HepG2 (cell line): ENCODE data around the gene ZNF574. TPM values are rescaled to one million over a fixed set of nuclear protein-coding genes. Genes with fewer than 3 reads are reported as not detected.

Source experiments
- ATAC-seq: fragments of 200-7000 bp; cut with Tn5 transposase; 3 replicates; pipeline ENCODE4 v1.9.1; 2020; ENCODE audit warnings: mild to moderate bottlenecking, moderate library complexity
- BruUV-seq: library from RNA; stranded (reverse); fragments of 400-500 nt; replicated peaks from 2 replicates; lab custom pipeline; 2021; lab: Mats Ljungman, UMichigan
- CTCF ChIA-PET: fragments of 300-600 bp; formaldehyde crosslinking; extraction: SDS; loops from one replicate; lab custom pipeline; 2021; ENCODE audit warnings: low total read pairs, inconsistent platforms, low intra/inter-chr PET ratio; lab: Yijun Ruan, JAX
- POLR2A ChIA-PET: fragments of 350-600 bp; sonication (Branson Sonifier 250); formaldehyde crosslinking; loops from one replicate; lab custom pipeline; 2020; ENCODE audit warnings: antibody characterized with exemption, inconsistent platforms; lab: Yijun Ruan, JAX
- DNase-seq: peaks from one replicate; pipeline ENCODE4 v3.0.0-alpha.2; 2015; ENCODE audit warnings: low spot score
- FAIRE-seq: peaks from 3 replicates; lab custom pipeline; 2011; peaks lifted over from hg19 to GRCh38; lab: Jason Lieb, UNC
- H2AFZ ChIP-seq: one replicate; pipeline ENCODE4 v1.6.1; 2011; ENCODE audit warnings: low read length, inconsistent platforms
- H3K27ac ChIP-seq: fragments of 300-600 bp; 3 replicates; pipeline ENCODE4 v1.8.0; 2011; ENCODE audit warnings: mixed run types, mild to moderate bottlenecking, mixed read lengths, low read length, inconsistent platforms; ENCODE audit not compliant: insufficient read depth; ENCODE audit errors: extremely low read length
- H3K27me3 ChIP-seq, 2 experiments: fragments of 200-600 bp in 1 of 2; 2 replicates in 1 of 2; 3 replicates in 1 of 2; pipeline versions ENCODE4 v1.6.0 to v1.8.0; 2011; ENCODE audit warnings: low read length in 2 of 2, mild to moderate bottlenecking in 2 of 2, moderate library complexity in 2 of 2, inconsistent platforms in 1 of 2; ENCODE audit not compliant: insufficient read depth in 2 of 2, control insufficient read depth in 1 of 2
- H3K36me3 ChIP-seq, 2 experiments: fragments of 200-600 bp in 1 of 2; replicated peaks in 1 of 2; 2 replicates in 1 of 2; 3 replicates in 1 of 2; pipeline versions ENCODE4 v1.5.1 to v1.8.0; 2011; ENCODE audit warnings: low read length in 2 of 2, inconsistent platforms in 1 of 2; ENCODE audit not compliant: insufficient read depth in 2 of 2, control insufficient read depth in 1 of 2
- H3K4me1 ChIP-seq: 2 replicates; pipeline ENCODE4 v1.5.1; 2012; ENCODE audit warnings: low read length, inconsistent platforms; ENCODE audit not compliant: insufficient read depth
- H3K4me2 ChIP-seq: 2 replicates; pipeline ENCODE4 v1.6.0; 2011; ENCODE audit warnings: low read depth, low read length, inconsistent platforms
- H3K4me3 ChIP-seq, 3 experiments: fragments of 200-600 bp in 1 of 3; sonication (generic), shearing (Covaris generic) in 1 of 3; replicated peaks in 1 of 3; 2 replicates each; pipeline ENCODE4 v1.5.1; 2011 to 2016; ENCODE audit warnings: low read length in 3 of 3, inconsistent platforms in 2 of 3, low read depth in 2 of 3, mild to moderate bottlenecking in 2 of 3, control low read depth in 1 of 3, mixed read lengths in 1 of 3; ENCODE audit not compliant: insufficient read depth in 1 of 3
- H3K79me2 ChIP-seq: one replicate; pipeline ENCODE4 v1.6.1; 2011; ENCODE audit warnings: low read length, inconsistent platforms; ENCODE audit not compliant: insufficient read depth
- H3K9ac ChIP-seq: 2 replicates; pipeline ENCODE4 v1.6.0; 2011; ENCODE audit warnings: mild to moderate bottlenecking, low read depth, low read length, inconsistent platforms; ENCODE audit not compliant: insufficient read depth
- H3K9me3 ChIP-seq: 2 replicates; pipeline ENCODE4 v1.5.1; 2012; ENCODE audit warnings: mild to moderate bottlenecking, low read length
- H4K20me1 ChIP-seq: 2 replicates; pipeline ENCODE4 v1.6.0; 2011; ENCODE audit warnings: inconsistent platforms, mild to moderate bottlenecking, low read length, moderate library complexity; ENCODE audit not compliant: insufficient read depth
- ATF7-NPFF ChIP-seq: sonication (generic); formaldehyde crosslinking; IDR thresholded peaks from 2 replicates; pipeline ENCODE4 v1.8.1; 2023; ENCODE audit warnings: mild to moderate bottlenecking, low read depth, missing genetic modification reagents, moderate library complexity
- HNRNPK ChIP-seq: fragments of 200-400 bp; formaldehyde crosslinking; IDR thresholded peaks from 2 replicates; pipeline ENCODE4 v1.6.1; 2018; ENCODE audit warnings: low read length, low read depth, moderate library complexity, mild to moderate bottlenecking; ENCODE audit not compliant: poor library complexity, severe bottlenecking
- NR2F6 ChIP-seq, 2 experiments: IDR thresholded peaks; 2 replicates each; pipeline ENCODE4 v1.6.1; 2016; ENCODE audit warnings: antibody characterized with exemption in 1 of 2, mild to moderate bottlenecking in 1 of 2
- POLR2G ChIP-seq: fragments of 200-400 bp; formaldehyde crosslinking; IDR thresholded peaks from 2 replicates; pipeline ENCODE4 v1.6.1; 2018; ENCODE audit warnings: mild to moderate bottlenecking, low read depth, low read length, moderate library complexity
- RORA ChIP-seq: sonication (generic); formaldehyde crosslinking; IDR thresholded peaks from 2 replicates; pipeline ENCODE4 v1.5.0; 2020; ENCODE audit warnings: mild to moderate bottlenecking, missing genetic modification reagents, moderate library complexity
- SOX13 ChIP-seq, 3 experiments: fragments of 450-650 bp in 1 of 3; sonication (generic) in 1 of 3; formaldehyde crosslinking in 1 of 3; IDR thresholded peaks in 2 of 3; conservative IDR thresholded peaks in 1 of 3; 2 replicates each; pipeline versions ENCODE4 v1.5.0 to v1.6.1; 2016 to 2020; ENCODE audit warnings: antibody characterized with exemption in 1 of 3, mild to moderate bottlenecking in 1 of 3, missing compliant biosample characterization in 1 of 3, missing genetic modification reagents in 1 of 3, moderate library complexity in 1 of 3
- SOX5 ChIP-seq: IDR thresholded peaks from 2 replicates; pipeline ENCODE4 v1.6.1; 2016; ENCODE audit warnings: borderline replicate concordance
- ZNF160 ChIP-seq: sonication (generic); formaldehyde crosslinking; IDR thresholded peaks from 2 replicates; pipeline ENCODE4 v1.8.0; 2022; ENCODE audit warnings: mild to moderate bottlenecking, inconsistent platforms, missing genetic modification reagents
- ZNF224 ChIP-seq: sonication (generic); formaldehyde crosslinking; IDR thresholded peaks from 2 replicates; pipeline ENCODE4 v1.5.0; 2020; ENCODE audit warnings: mild to moderate bottlenecking, missing genetic modification reagents
- ZNF260 ChIP-seq: sonication (generic); formaldehyde crosslinking; IDR thresholded peaks from 2 replicates; pipeline ENCODE4 v1.4.0; 2020; ENCODE audit warnings: missing genetic modification reagents, low read depth, mild to moderate bottlenecking, borderline replicate concordance
- WGBS: methylation state at CpG from one replicate; pipeline ENCODE4 v1.1.6; 2017; ENCODE audit warnings: low lambda C conversion rate; 5-methylcytosine and 5-hydroxymethylcytosine counted together
- in situ Hi-C: cut with HindIII; loops from 2 replicates; pipeline ENCODE4 v1.10.0; 2017; ENCODE audit warnings: low pct_unique_long_range_greater_than_20kb; ENCODE audit not compliant: extremely low pct_ligation_motif_present
- intact Hi-C: fragments of 100-400 bp; cut with micrococcal nuclease; formaldehyde crosslinking; loops from one replicate; pipeline ENCODE4 v1.10.0; 2022; ENCODE audit not compliant: unreplicated experiment
- polyA plus RNA-seq, 8 experiments: library from polyadenylated mRNA; depleted of rRNA in 3 of 8; stranded (reverse) in 7 of 8; unstranded in 1 of 8; fragments of >200 nt; fragmentation: Illumina TruSeq in 4 of 8; extraction: Trizol in 4 of 8; gene quantifications; 2 replicates each; pipeline versions ENCODE4 v1.2.1 to v1.2.3, GENCODE V29; 2011 to 2016; ENCODE audit warnings: low read depth in 4 of 8, missing spikeins in 1 of 8, mixed read lengths in 1 of 8; ENCODE audit not compliant: insufficient read depth in 1 of 8
- total RNA-seq, 5 experiments: library from RNA; depleted of rRNA; stranded (reverse); fragments of >200 nt; fragmentation: Illumina TruSeq; extraction: Trizol; gene quantifications; 2 replicates each; pipeline ENCODE4 v1.2.3, GENCODE V29; 2016; ENCODE audit warnings: low read depth in 1 of 5
- TF ChIP-seq, protein P1 (sequence below): sonication (generic); formaldehyde crosslinking; IDR thresholded peaks from 2 replicates; pipeline ENCODE4 v1.5.0; 2020; ENCODE audit warnings: missing genetic modification reagents

Gene ZNF574
- total and polyA plus RNA-seq, 2 of the 13 experiments (the other 11 are each of a cell fraction or from before 2014, with no cell fraction given) = 7.7 to 7.9 TPM

DNA sequence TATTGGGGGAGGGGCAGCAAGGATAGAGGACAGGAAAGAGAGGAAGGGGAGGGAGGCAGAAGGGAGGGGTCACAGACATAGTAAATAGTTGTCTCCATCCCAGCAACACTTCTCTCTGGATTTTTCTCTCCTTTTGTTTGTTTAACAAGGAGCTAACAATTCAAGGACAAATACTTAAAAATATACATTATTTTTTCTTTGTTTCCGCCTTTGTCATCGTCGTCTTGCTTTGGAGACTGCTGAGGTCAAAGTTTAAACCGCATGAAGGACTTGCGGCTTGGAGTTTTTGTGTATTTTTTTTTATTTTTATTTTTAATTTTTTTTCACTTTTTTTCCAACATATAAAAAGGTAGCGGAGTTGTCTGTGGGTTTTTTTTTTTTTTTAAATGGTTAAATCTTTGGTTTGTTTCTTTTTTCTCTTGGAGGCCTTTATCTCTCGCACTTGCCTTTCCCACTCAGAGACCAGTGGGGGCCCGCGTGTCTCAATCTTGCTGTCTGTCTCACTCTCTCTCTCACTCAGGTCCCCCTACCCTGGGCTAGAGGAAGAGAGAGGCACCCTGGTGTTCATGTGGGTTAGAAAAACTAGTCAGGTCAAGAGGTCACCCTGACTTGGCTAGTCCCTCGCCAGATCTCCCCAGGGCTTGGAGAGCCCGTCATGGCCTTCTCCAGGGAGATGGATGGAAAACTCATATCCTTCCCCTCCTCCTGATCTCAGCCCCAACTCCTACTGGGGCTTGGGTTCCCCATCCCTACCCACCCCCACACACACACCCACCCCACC lies 11.0 kb downstream of the ZNF574 start:
- in situ Hi-C loops = no loop called here
- CTCF ChIA-PET = no interaction called here
- FAIRE-seq = no peak

GRCh38 chr19:42088471-42089190 lies 12.7 kb downstream of the ZNF574 start:
- ChIA-PET POLR2A (no interaction called here), CTCF (no interaction called here)
- BruUV-seq = no TSS peak
- Histone ChIP-seq H3K4me1 (peaks cover 29% of the 10 kb centered on the region), H3K27ac (no peak overlapping the region), H3K36me3 (no peaks in the 10 kb centered on the region), H3K9me3 (no peaks in the 10 kb centered on the region), H3K4me3 (peak overlapping the region in 1 of 3 experiments; percentile 33; a peak in 2 of 6 replicates), H3K4me2 (peak overlapping the region; percentile 39), H4K20me1 (no peaks in the 10 kb centered on the region), H3K79me2 (no peaks in the 10 kb centered on the region), H3K27me3 (peaks cover 1 to 23% of the 10 kb centered on the region in 2 experiments; a peak in 3 of 5 replicates), H2AFZ (no peak overlapping the region), H3K9ac (no peak overlapping the region)
- TF ChIP-seq, protein P1, sequence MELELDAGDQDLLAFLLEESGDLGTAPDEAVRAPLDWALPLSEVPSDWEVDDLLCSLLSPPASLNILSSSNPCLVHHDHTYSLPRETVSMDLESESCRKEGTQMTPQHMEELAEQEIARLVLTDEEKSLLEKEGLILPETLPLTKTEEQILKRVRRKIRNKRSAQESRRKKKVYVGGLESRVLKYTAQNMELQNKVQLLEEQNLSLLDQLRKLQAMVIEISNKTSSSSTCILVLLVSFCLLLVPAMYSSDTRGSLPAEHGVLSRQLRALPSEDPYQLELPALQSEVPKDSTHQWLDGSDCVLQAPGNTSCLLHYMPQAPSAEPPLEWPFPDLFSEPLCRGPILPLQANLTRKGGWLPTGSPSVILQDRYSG (CRISPR knock-in tag) = no peak
- DNase-seq = no peak
- no peak for ATAC-seq
- WGBS = 33% methylated on average over 12 of the region's 18 CpGs
- intact Hi-C loops = no loop called here
- no peak for FAIRE-seq
- in situ Hi-C loops = no loop called here

More for the DNA sequence above, 11.0 kb downstream of the ZNF574 start:
- no TSS peak for BruUV-seq
- TF ChIP-seq ZNF260 (CRISPR knock-in tag) (no peak), SOX5 (CRISPR knock-in tag) (peak; percentile 23; the same call in 1 of the 2 replicates), SOX13 (IDR thresholded peaks at IDR 0.05) (no peak), SOX13 (CRISPR knock-in tag; conservative IDR thresholded peaks at IDR 0.05 in 1 of 2, IDR thresholded peaks at IDR 0.05 in 1 of 2) (peak in 1 of 2 experiments; percentile 31; a peak in 1 of 4 replicates), ZNF160 (CRISPR knock-in tag) (no peak), RORA (CRISPR knock-in tag) (no peak), NR2F6 (IDR thresholded peaks at IDR 0.05) (peak; percentile 25; the same call in 1 of the 2 replicates), NR2F6 (CRISPR knock-in tag; IDR thresholded peaks at IDR 0.05) (no peak), HNRNPK (peak; percentile 12), ZNF224 (no peak), POLR2G (no peak), ATF7-NPFF (CRISPR knock-in tag) (no peak)
- Histone ChIP-seq H3K4me1 (peaks cover 35% of the 10 kb centered on the region), H3K79me2 (no peaks in the 10 kb centered on the region), H3K36me3 (no peaks in the 10 kb centered on the region; a peak in 1 of 5 replicates), H3K4me3 (no peak overlapping the region), H3K9me3 (no peaks in the 10 kb centered on the region), H4K20me1 (0 out of 2 replicates have a peak, but pooled peaks cover 2% of the 10 kb centered on the region), H3K9ac (no peak overlapping the region), H2AFZ (no peak overlapping the region), H3K27ac (no peak overlapping the region), H3K27me3 (peaks cover 1 to 23% of the 10 kb centered on the region in 2 experiments; a peak in 3 of 5 replicates), H3K4me2 (no peak overlapping the region)
- WGBS = 29% methylated on average over 10 of the region's 11 CpGs
- POLR2A ChIA-PET = interaction anchor here (1.0 kb wide), 1 partner anchor 11 kb away, joined by 4 read pairs; the partner anchor contains the start of gene ZNF574
- ATAC-seq (no peak), DNase-seq (no peak)
- intact Hi-C loops = no loop called here
